Fibroblast of skin of left quadriceps (primary cell): ENCODE measurements around the gene DDX3X.
A peak's percentile ranks its signal among the peaks of the same experiment; 100 is the strongest.
"Not testable (repeated sequence)": the region's sequence is repeated elsewhere in the genome, so short reads cannot be mapped to it uniquely, and the experiment has no call there.

ENCODE experiments used
- DNase-seq, 2 experiments: peaks; one replicate each; pipeline ENCODE4 v3.0.0-alpha.2; 2013; ENCODE audit warnings: low read depth in 2 of 2

Gene DDX3X

GRCh38 chrX:41333744-41334362 is at the start of gene DDX3X:
Gene DDX3X (plus strand): TSS chrX:41334162. CDS start chrX:41334253, 91 bp downstream.
- peak; percentile 77 to 78 for DNase-seq

- DNase-seq = not testable (repeated sequence)
Measured at GRCh38 chrX:41285928-41286327, 48.0 kb upstream of the DDX3X start.

DNA sequence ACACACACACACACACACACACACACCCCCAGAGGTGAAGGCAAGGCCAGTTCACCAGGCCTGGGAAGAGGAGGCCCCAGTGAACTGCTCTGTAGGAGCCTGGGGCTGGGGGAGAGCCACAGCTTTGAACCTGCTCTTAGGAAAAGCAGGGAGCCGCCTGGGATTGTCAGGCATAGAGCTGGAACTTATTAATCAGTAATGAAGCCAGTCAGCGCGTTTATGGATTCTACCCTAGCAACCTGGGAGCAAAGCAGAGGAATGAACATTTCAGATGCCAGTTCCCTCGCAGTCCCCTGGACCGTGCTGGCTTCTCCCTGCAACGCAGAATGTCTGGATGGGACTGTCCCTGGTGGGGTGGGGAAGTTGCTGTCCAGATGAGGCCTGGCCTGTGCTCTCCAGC is 45.3 kb upstream of the DDX3X start:
- DNase-seq = no peak

- DNase-seq = no peak
Measured at GRCh38 chrX:41289095-41289494, 44.9 kb upstream of the DDX3X start.

- DNase-seq = no peak
Measured at GRCh38 chrX:41291309-41291708, 42.7 kb upstream of the DDX3X start.

- no peak for DNase-seq
Measured at GRCh38 chrX:41293269-41293668, 40.7 kb upstream of the DDX3X start.

GRCh38 chrX:41300758-41301437 is 33.1 kb upstream of the DDX3X start:
- no peak for DNase-seq

DNA sequence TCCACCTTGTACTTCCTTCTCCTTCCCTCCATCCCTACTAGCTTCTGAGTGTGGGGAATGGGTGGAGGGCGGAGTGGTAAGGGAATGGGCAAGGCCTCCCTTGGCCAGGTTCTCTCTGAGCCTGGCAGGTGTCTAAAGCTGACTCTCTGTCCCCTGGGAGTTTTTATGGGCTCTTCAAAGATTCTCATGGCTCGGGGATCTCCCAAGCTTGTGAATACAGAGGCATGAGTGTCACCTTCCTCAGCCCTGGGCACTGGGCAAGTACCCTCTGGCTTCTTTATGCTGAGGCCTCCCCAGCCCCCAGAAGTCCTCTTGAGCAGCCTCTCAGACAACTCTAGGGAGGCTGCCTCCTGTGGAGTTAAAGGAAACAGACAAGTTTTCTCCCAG is 32.5 kb upstream of the DDX3X start:
- DNase-seq = no peak

DNA sequence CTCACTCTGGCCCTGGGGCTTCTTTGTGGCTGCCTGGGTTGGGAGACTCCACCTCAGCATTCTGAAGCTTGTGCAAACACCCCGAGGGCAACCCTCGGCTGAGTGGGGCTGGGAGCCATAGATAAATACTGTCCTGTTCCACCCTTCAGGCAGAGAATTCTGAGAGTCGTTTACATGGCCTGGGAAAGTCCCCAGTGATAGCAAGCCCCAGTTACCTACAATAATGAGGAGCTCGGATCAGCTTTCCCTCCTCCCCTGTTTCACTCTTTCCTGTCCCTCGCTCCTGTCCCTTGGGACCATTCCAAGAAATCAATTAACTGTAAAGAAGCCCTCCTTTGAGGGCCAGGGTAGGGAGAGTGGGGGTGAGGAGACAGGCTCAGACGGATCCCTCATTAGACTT is 31.6 kb upstream of the DDX3X start:
- DNase-seq = no peak

GRCh38 chrX:41303013-41303412 is 30.9 kb upstream of the DDX3X start:
- DNase-seq = no peak

- DNase-seq = no peak
Measured at GRCh38 chrX:41304178-41304577, 29.8 kb upstream of the DDX3X start.

DNA sequence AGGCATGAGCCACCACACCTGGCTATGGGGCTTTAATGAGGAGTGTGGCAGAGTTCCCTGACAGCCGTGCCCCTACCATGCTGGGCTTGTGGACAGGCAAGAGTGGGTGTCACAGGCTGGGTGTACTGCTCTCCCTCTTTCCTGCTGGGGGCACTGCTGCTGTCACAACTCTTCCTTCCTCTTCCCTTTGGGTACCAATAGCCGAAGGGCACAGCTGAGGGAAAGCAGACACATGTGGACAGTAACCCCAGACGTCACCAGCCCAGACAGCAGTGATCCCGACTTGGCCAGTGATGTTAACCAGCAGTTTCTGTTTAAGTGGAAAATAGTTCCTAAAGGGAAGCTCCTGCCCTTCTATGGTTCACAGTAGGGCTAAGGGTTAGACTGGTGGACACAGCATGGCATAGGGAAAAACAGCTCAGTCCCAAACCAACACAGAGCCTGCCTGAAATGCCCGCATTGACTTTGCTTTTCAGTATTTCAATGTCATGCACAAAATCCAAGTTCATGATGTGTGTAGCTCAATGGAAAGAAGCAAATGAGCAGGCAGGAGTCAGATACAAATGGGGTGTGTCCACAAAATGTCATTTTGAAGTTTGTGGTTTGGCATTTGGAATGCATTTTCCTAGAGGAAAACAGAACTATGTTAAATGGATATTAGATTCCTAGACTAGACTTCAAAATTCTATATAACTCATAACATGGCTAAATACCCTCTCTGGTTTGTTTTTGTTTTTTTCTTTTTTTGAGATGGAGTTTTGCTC is 24.9 kb upstream of the DDX3X start:
- no peak for DNase-seq

DNA sequence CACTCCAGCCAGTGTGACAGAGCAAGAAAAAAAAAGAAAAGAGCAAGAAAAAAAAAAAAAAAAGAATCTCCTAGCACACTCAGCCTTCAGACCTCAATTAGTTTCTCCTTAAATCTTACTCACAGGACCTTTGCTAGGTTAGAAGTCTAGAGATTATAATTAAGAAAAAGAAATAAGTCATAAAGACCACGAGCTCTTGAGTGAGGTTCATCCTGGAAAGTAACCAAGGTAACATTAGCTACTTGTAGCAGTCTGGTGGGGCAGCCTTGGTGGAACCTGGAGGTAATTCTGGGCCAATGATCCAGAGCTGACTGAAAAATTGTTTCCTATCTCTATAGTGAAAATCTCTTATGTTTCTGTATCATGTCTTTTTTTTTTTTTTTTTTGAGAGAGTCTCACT is 21.2 kb upstream of the DDX3X start:
- DNase-seq = no peak

GRCh38 chrX:41313419-41313818 is 20.5 kb upstream of the DDX3X start:
- no peak for DNase-seq

DNA sequence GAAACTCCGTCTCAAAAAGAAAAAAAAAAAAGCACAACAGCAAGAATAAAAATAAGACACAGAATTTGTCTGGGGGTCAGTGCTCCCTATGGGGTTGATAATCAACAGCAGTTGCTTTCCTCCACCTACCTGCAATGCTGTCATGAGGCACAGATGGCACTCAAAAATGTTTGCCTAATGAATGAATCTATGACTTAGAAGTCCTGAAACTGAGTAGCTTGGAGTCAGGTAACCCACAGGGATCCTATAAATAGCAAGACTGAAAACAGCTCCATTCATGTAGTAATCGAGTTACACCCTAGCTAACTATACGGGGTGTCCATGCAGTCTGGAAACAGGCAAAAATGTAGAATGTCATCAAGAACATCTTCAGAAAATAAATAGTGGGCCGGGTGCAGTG is 19.8 kb upstream of the DDX3X start:
- DNase-seq = no peak

GRCh38 chrX:41314881-41315280 is 19.1 kb upstream of the DDX3X start:
- no peak for DNase-seq

- DNase-seq = not testable (repeated sequence)
Measured at GRCh38 chrX:41316266-41316665, 17.7 kb upstream of the DDX3X start.

DNA sequence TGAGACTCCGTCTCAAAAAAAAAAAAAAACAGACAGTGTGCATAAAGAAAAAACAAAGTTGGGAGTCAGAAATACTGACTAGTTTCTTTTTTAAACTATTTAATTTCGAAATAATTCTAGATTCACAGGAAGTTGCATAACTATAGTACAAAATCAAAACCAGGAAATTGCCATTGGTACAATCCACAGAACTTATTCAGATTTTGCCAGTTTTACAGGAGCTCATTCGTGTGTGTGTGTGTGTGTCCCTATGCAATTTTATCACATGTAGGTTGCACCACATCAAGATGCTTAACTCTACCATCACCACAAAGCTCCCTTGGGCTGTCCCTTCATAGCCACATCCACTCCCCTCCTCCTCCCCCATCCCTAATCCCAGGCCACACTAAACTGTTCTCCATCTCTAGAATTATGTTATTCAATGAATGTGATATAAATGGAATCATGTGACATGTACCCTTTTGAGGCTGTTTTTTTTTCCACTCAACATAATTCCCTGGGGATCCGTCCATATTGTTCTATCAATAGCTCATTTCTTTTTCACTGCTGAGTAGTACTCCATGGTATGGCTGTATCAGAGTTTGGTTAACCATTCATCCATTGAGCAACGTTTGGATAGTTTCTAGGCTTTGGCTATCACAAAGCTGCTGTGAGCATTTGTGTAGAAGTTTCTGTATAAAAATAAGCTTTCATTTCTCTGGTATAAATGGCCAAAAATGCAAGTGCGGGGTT is 16.3 kb upstream of the DDX3X start:
- DNase-seq = no peak

DNA sequence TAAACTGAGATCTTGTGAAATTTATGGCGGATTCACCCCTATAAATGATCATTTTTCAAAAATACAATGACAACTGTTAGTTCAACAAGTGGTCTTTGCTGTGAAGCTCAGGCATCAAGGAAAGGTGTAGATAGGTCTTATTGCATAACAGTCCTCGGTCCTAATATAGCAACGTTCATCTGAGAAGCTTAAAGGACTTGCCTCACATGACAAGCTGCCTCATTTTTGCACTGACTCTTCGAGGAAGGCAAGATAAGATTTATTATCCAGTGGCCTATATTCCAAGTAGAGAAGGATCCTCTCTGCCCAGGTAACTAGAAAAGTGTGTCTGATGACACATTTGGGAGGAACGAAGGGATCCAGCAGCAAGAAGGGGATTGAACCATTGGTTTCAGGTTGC is 13.6 kb upstream of the DDX3X start:
- DNase-seq = no peak

GRCh38 chrX:41322821-41323603 is 10.9 kb upstream of the DDX3X start:
- no peak for DNase-seq

DNA sequence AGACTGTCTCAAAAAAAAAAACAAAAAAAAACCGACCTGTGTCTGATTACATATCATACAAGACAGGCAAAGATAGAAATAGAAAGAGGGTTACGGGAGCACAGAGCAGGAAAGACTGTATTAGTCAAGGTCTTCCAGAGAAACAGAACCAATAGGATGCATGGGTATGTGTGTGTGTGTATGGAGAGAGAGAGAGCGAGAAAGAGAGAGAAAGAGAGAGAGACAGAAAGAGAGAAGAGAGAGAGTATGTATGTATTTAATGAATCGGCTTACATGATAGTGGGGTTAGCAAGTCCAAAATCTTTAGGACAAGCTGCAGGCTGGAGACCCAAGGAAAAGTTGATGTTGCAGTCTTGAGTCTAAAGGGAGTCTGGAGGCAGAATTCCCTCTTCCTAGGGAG is 7.5 kb upstream of the DDX3X start:
- no peak for DNase-seq

- no peak for DNase-seq
Measured at GRCh38 chrX:41327341-41327740, 6.6 kb upstream of the DDX3X start.
